Skeletal muscle satellite cell (primary cell): ENCODE measurements around the gene UGDH.
A peak's percentile ranks its signal among the peaks of the same experiment; 100 is the strongest.
"Not testable (repeated sequence)": the region's sequence is repeated elsewhere in the genome, so short reads cannot be mapped to it uniquely, and the experiment has no call there.

ENCODE experiments used
- H3K27me3 ChIP-seq: 2 replicates; pipeline ENCODE4 v1.7.0; 2013; ENCODE audit warnings: low read length; ENCODE audit not compliant: control insufficient read depth, insufficient read depth
- H3K36me3 ChIP-seq: 2 replicates; pipeline ENCODE4 v1.7.0; 2013; ENCODE audit warnings: mild to moderate bottlenecking, control low read depth, low read length; ENCODE audit not compliant: insufficient read depth
- H3K4me1 ChIP-seq: 2 replicates; pipeline ENCODE4 v1.7.0; 2013; ENCODE audit warnings: low read length; ENCODE audit not compliant: control insufficient read depth, insufficient read depth
- H3K4me2 ChIP-seq: 2 replicates; pipeline ENCODE4 v1.7.0; 2013; ENCODE audit warnings: mild to moderate bottlenecking, low read length
- H3K4me3 ChIP-seq: 2 replicates; pipeline ENCODE4 v1.7.0; 2013; ENCODE audit warnings: low read length
- H3K9ac ChIP-seq: 2 replicates; pipeline ENCODE4 v1.7.0; 2013; ENCODE audit warnings: mild to moderate bottlenecking, low read depth, low read length, moderate library complexity
- H3K9me3 ChIP-seq: replicated peaks from 2 replicates; pipeline ENCODE4 v1.7.0; 2013; ENCODE audit warnings: mild to moderate bottlenecking, control low read depth, low read length

The UGDH gene

GRCh38 chr4:39548425-39549067 is 21.3 kb upstream of the UGDH start:
- Histone ChIP-seq H3K27me3 (no peaks in the 10 kb centered on the region), H3K9me3 (peaks cover 3% of the 10 kb centered on the region), H3K4me2 (no peak overlapping the region), H3K9ac (no peak overlapping the region), H3K36me3 (peaks cover 18% of the 10 kb centered on the region), H3K4me3 (no peak overlapping the region), H3K4me1 (peaks cover 12% of the 10 kb centered on the region)

GRCh38 chr4:39544580-39545315 is 17.5 kb upstream of the UGDH start:
- H3K9ac ChIP-seq: no peak overlapping the region
- peaks cover 3% of the 10 kb centered on the region for H3K9me3 ChIP-seq
- H3K27me3 ChIP-seq: no peaks in the 10 kb centered on the region
- H3K36me3 ChIP-seq: peaks cover 7% of the 10 kb centered on the region
- peaks cover 21% of the 10 kb centered on the region for H3K4me1 ChIP-seq
- no peak overlapping the region for H3K4me3 ChIP-seq
- no peak overlapping the region for H3K4me2 ChIP-seq

GRCh38 chr4:39544080-39544479 is 16.8 kb upstream of the UGDH start:
- not testable (repeated sequence) for H3K9ac ChIP-seq, H3K4me2 ChIP-seq, H3K9me3 ChIP-seq, H3K36me3 ChIP-seq, H3K4me3 ChIP-seq, H3K27me3 ChIP-seq
- H3K4me1 ChIP-seq: peaks cover 27% of the 10 kb centered on the region

GRCh38 chr4:39543034-39543433 is 15.8 kb upstream of the UGDH start:
- no peaks in the 10 kb centered on the region for H3K27me3 ChIP-seq
- H3K9me3 ChIP-seq: peaks cover 3% of the 10 kb centered on the region
- H3K36me3 ChIP-seq: peaks cover 7% of the 10 kb centered on the region
- no peak overlapping the region for H3K4me3 ChIP-seq
- H3K4me2 ChIP-seq: no peak overlapping the region
- H3K9ac ChIP-seq: no peak overlapping the region
- peaks cover 27% of the 10 kb centered on the region for H3K4me1 ChIP-seq

GRCh38 chr4:39542611-39543012 is 15.4 kb upstream of the UGDH start:
- H3K27me3 ChIP-seq: no peaks in the 10 kb centered on the region
- peaks cover 7% of the 10 kb centered on the region for H3K36me3 ChIP-seq
- H3K9me3 ChIP-seq: peaks cover 3% of the 10 kb centered on the region
- H3K4me1 ChIP-seq: peaks cover 27% of the 10 kb centered on the region
- H3K9ac ChIP-seq: no peak overlapping the region
- no peak overlapping the region for H3K4me2 ChIP-seq
- no peak overlapping the region for H3K4me3 ChIP-seq

- Histone ChIP-seq H3K36me3 (peaks cover 7% of the 10 kb centered on the region), H3K4me3 (no peak overlapping the region), H3K4me2 (no peak overlapping the region), H3K9ac (no peak overlapping the region), H3K9me3 (peaks cover 3% of the 10 kb centered on the region), H3K4me1 (peaks cover 27% of the 10 kb centered on the region), H3K27me3 (no peaks in the 10 kb centered on the region)
Observed at GRCh38 chr4:39541987-39542610, 14.9 kb upstream of the UGDH start.

- H3K36me3 ChIP-seq: peaks cover 4% of the 10 kb centered on the region
- H3K9me3 ChIP-seq: peaks cover 3% of the 10 kb centered on the region
- no peak overlapping the region for H3K9ac ChIP-seq
- H3K4me1 ChIP-seq: peaks cover 22% of the 10 kb centered on the region
- peak overlapping the region; percentile 35 for H3K4me2 ChIP-seq
- H3K27me3 ChIP-seq: no peaks in the 10 kb centered on the region
- no peak overlapping the region for H3K4me3 ChIP-seq
Observed at GRCh38 chr4:39539089-39539611, 11.9 kb upstream of the UGDH start.

- Histone ChIP-seq H3K4me3 (no peak overlapping the region), H3K36me3 (peaks cover 3% of the 10 kb centered on the region), H3K9ac (no peak overlapping the region), H3K4me1 (peaks cover 8% of the 10 kb centered on the region), H3K27me3 (no peaks in the 10 kb centered on the region), H3K9me3 (no peaks in the 10 kb centered on the region), H3K4me2 (no peak overlapping the region)
Observed at GRCh38 chr4:39533541-39533940, 6.3 kb upstream of the UGDH start.

GRCh38 chr4:39532237-39532636 is 5.0 kb upstream of the UGDH start:
- H3K4me2 ChIP-seq, H3K27me3 ChIP-seq, H3K4me1 ChIP-seq, H3K4me3 ChIP-seq, H3K9me3 ChIP-seq, H3K9ac ChIP-seq, H3K36me3 ChIP-seq: not testable (repeated sequence)

- no peaks in the 10 kb centered on the region for H3K9me3 ChIP-seq
- H3K4me2 ChIP-seq: no peak overlapping the region
Observed at GRCh38 chr4:39530682-39531081, 3.4 kb upstream of the UGDH start.

GRCh38 chr4:39529534-39529933 is 2.3 kb upstream of the UGDH start:
- Histone ChIP-seq H3K4me2 (no peak overlapping the region), H3K4me3 (no peak overlapping the region), H3K4me1 (peaks cover 13% of the 10 kb centered on the region), H3K9ac (no peak overlapping the region), H3K9me3 (no peaks in the 10 kb centered on the region), H3K27me3 (no peaks in the 10 kb centered on the region), H3K36me3 (peaks cover 5% of the 10 kb centered on the region)

More at GRCh38 chr4:39530682-39531081, 3.4 kb upstream of the UGDH start:
- Histone ChIP-seq H3K4me1 (peaks cover 7% of the 10 kb centered on the region), H3K27me3 (no peaks in the 10 kb centered on the region), H3K36me3 (peaks cover 3% of the 10 kb centered on the region), H3K9ac (no peak overlapping the region), H3K4me3 (no peak overlapping the region)
